ENCODE measurements around the gene DBI.
A peak's percentile ranks its signal among the peaks of the same experiment; 100 is the strongest.

The DBI gene

GRCh38 chr2:119366649-119367471 is at the start of gene DBI, which contains the start of gene C2orf76:
Gene DBI, plus strand, starts transcription at chr2:119366977. Its CDS starts 75 bp downstream, at chr2:119367052.
Gene C2orf76, minus strand, starts transcription at chr2:119366834. Its CDS starts 26,875 bp downstream, at chr2:119339959.
- H3K4me3 ChIP-seq (ENCODE audit: low read depth, low read length): peak within 1 kb of the TSS; percentile 97
- peak; percentile 53 for DNase-seq (ENCODE audit: low read depth, low spot score)
- ChIA-PET POLR2A (interaction anchor here (0.6 to 1.0 kb wide), 8 partner anchors 10 to 1430 kb away, joined by 3 to 4 read pairs (median 3); no protein-coding TSS in a partner anchor), CTCF (interaction anchor here (0.6 to 1.5 kb wide), 3 partner anchors 18 to 485 kb away, joined by 3 read pairs; no protein-coding TSS in a partner anchor)
- TF ChIP-seq, protein P1, sequence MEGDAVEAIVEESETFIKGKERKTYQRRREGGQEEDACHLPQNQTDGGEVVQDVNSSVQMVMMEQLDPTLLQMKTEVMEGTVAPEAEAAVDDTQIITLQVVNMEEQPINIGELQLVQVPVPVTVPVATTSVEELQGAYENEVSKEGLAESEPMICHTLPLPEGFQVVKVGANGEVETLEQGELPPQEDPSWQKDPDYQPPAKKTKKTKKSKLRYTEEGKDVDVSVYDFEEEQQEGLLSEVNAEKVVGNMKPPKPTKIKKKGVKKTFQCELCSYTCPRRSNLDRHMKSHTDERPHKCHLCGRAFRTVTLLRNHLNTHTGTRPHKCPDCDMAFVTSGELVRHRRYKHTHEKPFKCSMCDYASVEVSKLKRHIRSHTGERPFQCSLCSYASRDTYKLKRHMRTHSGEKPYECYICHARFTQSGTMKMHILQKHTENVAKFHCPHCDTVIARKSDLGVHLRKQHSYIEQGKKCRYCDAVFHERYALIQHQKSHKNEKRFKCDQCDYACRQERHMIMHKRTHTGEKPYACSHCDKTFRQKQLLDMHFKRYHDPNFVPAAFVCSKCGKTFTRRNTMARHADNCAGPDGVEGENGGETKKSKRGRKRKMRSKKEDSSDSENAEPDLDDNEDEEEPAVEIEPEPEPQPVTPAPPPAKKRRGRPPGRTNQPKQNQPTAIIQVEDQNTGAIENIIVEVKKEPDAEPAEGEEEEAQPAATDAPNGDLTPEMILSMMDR (IDR thresholded peaks at IDR 0.05; ENCODE audit: insufficient read depth, low read length, missing control alignments): no peak

DNA sequence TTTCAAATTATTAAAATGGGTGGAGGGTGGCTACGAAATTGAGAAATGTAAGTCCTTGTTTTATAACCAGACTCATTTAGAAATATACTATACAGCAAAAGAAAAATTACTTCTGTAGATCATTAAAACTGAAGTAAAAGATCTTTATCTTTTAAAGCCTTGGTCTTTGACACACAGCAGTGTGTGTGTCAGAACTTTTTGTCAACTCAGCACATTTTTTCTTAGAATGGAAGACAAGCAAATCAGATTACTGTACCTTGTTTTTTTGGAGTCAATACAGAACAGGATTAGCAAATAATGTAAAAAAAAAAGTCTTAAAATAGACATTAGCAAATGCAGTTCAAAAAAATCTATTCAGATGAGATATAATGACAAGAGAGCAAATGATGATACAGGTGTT is 49.2 kb upstream of the DBI start:
- TF ChIP-seq, protein P1 (IDR thresholded peaks at IDR 0.05; ENCODE audit: insufficient read depth, low read length, missing control alignments): no peak
- ChIA-PET CTCF (no interaction called here), POLR2A (no interaction called here)
- DNase-seq (ENCODE audit: low read depth, low spot score): no peak
- H3K4me3 ChIP-seq (ENCODE audit: low read depth, low read length): no peak overlapping the region

GRCh38 chr2:119319593-119319992 is 47.2 kb upstream of the DBI start:
- DNase-seq (ENCODE audit: low read depth, low spot score): no peak
- CTCF ChIA-PET: interaction anchor here (0.7 kb wide), 1 partner anchor 28 kb away, joined by 3 read pairs; no protein-coding TSS in a partner anchor
- no peak overlapping the region for H3K4me3 ChIP-seq (ENCODE audit: low read depth, low read length)
- TF ChIP-seq, protein P1 (IDR thresholded peaks at IDR 0.05; ENCODE audit: insufficient read depth, low read length, missing control alignments): no peak
- POLR2A ChIA-PET: no interaction called here

DNA sequence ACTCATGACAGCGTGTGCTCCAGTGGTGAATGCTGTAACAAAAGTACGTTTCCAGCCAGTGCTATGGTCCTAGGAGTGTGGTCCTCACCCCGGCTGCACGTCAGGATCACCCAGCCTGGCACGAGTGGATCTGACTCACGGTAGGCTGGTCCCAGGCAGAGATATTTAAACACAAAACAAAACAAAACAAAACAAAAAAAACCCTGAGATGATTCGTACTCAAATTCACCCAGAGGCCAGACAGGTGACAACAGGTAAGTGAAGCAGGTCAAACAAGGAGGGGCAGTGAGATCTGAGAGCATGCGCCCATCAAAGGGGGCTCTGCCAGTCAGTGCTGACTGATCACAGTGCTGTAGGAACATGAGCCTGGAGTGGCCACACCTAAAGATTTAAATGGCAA is 43.3 kb upstream of the DBI start:
- ChIA-PET CTCF (no interaction called here), POLR2A (no interaction called here)
- TF ChIP-seq, protein P1 (IDR thresholded peaks at IDR 0.05; ENCODE audit: insufficient read depth, low read length, missing control alignments): no peak
- no peak for DNase-seq (ENCODE audit: low read depth, low spot score)
- H3K4me3 ChIP-seq (ENCODE audit: low read depth, low read length): no peak overlapping the region

DNA sequence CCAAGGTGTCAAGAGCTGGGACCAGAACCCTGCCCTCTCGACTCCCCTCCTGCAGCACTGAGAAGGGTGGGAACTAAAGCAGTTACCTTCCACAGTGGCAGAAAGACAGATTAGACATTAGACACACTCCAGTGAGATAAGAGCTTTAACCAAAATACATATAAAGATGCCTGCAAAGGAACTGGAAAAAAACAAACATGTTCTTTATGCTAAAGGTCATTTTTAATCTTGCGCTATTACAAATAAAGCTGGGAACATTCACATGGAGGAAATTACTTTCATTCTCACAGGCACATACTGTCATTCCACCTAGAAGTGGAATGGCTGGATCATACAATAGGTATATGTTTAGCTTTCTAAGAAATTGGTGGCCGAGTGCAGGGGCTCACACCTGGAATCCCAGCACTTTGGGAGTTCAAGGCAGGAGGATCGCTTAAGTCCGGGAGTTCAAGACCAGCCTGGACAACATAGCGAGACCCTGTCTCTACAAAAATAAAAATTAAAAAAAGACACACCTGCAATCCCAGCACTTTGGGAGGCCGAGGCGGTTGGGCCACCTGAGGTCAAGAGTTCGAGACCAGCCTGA is 42.0 kb upstream of the DBI start:
- TF ChIP-seq, protein P1 (IDR thresholded peaks at IDR 0.05; ENCODE audit: insufficient read depth, low read length, missing control alignments): no peak
- POLR2A ChIA-PET: no interaction called here
- no peak for DNase-seq (ENCODE audit: low read depth, low spot score)
- CTCF ChIA-PET: no interaction called here
- H3K4me3 ChIP-seq (ENCODE audit: low read depth, low read length): no peak overlapping the region

DNA sequence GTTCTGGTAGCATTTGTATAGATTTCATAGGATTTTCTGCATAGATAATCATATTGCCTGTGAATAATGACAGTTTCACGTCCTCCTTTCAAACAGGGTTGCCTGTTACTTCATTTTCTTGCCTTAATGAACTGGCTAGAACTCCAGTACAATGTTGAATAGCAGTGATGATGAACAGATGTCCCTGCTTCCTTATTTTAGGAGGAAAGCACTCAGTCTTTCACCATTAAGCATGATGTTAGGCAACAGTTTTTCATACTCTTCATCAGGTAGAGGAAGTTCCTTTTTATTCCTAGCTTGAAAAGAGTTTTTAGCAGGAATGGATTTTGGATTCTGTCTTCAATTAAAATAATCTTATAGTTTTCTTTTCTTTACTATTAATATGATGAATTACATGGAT is 39.8 kb upstream of the DBI start:
- no peak overlapping the region for H3K4me3 ChIP-seq (ENCODE audit: low read depth, low read length)
- TF ChIP-seq, protein P1 (IDR thresholded peaks at IDR 0.05; ENCODE audit: insufficient read depth, low read length, missing control alignments): no peak
- POLR2A ChIA-PET: no interaction called here
- no peak for DNase-seq (ENCODE audit: low read depth, low spot score)
- CTCF ChIA-PET: no interaction called here
